22Rv1 (cell line): ENCODE results near the gene ADORA1.

Source experiments
- H3K27ac ChIP-seq: fragments of 450-650 bp; 2 replicates; pipeline ENCODE4 v1.5.1; 2017
- ZFX ChIP-seq: fragments of 450-650 bp; IDR thresholded peaks from 2 replicates; pipeline ENCODE4 v1.6.1; 2017; ENCODE audit warnings: antibody characterized with exemption, borderline replicate concordance
- TF ChIP-seq, protein P1 (sequence below): fragments of 450-650 bp; IDR thresholded peaks from 2 replicates; pipeline ENCODE4 v1.5.1; 2017; ENCODE audit warnings: mild to moderate bottlenecking

The ADORA1 gene

DNA sequence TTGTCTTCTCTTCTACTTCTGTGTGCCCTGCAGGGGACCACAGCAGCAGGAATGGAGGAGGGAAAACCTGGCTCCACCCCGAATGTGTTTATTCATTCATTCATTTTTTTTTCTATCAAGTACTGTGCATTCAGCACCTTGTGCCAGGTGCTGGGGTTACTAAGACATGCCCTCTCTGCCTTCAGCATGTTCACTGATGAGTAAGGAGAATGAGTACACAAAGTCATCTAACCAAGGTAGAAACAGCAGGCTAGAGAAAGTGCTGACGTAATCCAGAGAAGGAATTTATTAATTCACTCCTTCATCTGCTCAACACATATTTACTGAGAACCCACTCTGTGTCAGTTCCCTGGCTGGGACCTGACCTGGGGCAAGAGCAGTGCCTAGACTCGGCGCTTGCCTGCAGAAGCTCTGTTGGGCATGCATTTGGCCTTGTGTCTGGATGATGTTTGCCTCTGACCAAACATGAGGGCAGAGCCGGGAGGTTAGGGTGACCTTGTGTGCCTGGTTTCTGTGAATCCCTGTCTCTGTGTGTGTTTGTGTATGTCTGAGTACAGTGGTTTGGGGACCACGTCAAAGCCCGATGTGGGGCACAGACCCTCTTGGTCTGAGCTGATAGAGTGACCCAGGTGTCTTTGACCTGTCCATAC lies 38.4 kb upstream of the ADORA1 start:
- no peak for TF ChIP-seq ZFX
- TF ChIP-seq, protein P1, sequence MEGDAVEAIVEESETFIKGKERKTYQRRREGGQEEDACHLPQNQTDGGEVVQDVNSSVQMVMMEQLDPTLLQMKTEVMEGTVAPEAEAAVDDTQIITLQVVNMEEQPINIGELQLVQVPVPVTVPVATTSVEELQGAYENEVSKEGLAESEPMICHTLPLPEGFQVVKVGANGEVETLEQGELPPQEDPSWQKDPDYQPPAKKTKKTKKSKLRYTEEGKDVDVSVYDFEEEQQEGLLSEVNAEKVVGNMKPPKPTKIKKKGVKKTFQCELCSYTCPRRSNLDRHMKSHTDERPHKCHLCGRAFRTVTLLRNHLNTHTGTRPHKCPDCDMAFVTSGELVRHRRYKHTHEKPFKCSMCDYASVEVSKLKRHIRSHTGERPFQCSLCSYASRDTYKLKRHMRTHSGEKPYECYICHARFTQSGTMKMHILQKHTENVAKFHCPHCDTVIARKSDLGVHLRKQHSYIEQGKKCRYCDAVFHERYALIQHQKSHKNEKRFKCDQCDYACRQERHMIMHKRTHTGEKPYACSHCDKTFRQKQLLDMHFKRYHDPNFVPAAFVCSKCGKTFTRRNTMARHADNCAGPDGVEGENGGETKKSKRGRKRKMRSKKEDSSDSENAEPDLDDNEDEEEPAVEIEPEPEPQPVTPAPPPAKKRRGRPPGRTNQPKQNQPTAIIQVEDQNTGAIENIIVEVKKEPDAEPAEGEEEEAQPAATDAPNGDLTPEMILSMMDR, result no peak

DNA sequence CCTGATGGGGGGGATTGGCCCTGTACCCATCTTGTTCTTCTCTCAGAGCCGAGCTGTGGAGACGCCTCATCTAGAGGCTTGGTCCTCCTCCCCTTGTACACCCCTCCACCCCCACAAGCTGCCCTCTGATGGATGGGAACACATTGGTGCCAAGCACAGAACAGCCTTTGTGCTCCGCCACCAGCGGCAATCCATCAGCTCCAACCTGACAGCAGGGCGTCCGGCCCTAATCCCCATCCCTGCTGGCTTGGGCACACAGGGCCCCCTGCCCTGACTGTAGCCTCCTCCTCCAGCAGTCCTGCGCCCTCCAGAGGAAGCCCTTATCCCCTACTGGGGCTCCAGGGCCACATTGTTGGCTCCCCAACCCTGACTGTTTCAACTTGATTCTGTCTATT lies 37.9 kb upstream of the ADORA1 start:
- TF ChIP-seq, protein P1, result no peak
- no peak for TF ChIP-seq ZFX
- H3K27ac ChIP-seq, result no peak overlapping the region

More for the DNA sequence above, 38.4 kb upstream of the ADORA1 start:
- H3K27ac ChIP-seq, result no peak overlapping the region

DNA sequence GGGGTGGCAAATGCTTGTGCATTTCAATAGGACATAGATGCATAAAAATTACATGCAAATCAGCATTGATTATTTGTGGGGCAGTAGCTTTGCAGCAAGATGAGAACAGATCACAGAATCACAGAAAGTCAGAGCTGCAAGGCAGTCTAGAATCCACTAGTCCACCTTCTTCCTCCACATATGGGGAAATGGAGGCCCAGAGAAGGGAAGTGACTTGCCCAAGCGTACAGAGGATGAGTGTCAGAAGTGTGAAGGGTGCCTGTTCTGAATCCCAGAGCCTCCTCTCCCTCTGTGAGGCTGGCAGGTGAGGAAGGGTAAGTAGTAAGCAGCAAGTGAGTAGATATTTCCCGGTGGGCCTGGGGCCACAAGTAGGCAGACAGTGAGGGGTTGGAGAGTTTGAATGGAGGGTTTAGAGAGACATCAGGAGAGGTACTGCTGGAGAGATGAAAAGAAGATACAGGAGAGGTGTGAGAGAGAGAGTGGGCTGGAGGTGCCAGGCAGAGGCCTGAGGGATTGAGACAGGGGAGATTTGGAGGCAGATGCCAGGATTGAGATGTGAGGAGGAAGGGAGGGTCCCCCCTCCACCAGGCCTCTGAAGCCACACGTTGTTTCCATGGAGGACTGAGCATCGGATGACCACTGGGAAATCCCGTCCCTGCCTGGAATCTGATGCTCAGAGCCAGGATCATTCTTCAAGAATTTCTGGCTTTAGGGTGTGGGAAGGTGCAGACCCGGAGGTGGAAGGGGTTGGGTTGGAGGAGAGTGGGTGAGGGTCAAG lies 36.9 kb upstream of the ADORA1 start:
- TF ChIP-seq ZFX, result no peak
- TF ChIP-seq, protein P1, result no peak
- no peak overlapping the region for H3K27ac ChIP-seq

DNA sequence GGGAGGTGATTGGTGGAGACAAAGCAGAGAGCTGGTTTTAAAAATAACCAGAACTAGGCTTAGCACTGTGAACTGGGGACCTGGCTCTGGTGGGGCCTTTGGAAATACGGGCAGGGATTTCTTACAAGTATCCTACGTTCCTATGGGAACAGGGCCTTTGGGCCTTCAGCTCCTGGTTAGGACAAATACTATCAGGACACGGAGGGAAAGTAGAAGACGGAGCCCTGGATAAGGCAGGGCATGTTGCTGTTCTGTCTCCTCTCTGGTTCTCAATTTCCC lies 36.4 kb upstream of the ADORA1 start:
- TF ChIP-seq ZFX, result no peak
- TF ChIP-seq, protein P1, result no peak
- H3K27ac ChIP-seq, result no peak overlapping the region

DNA sequence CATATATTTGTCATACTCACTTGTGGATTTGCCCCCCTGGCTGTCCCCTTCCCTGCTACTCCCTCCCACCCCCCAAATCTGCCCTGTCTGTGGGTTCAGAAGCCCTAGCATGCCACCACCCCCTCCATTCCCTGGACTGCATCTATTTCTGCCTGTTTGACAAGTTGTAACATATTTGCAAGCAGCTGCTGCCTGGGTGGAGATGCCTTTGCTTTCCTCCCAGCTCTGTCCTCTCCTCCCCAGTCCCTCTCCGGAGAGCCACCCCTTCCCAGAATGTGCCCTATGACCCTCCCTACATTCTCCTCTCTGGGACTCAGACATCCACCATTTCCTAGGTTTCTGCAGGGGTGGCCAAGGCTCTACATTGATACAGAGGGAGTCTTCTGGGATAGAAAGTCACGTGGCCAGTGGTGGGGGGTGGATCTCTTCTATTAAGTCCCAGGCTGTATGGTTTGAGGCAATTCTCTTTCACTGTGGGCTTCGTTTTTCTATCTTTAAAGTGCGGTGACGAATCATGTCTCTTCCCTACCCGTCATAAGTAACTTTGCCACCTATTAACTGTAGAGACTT lies 35.7 kb upstream of the ADORA1 start:
- TF ChIP-seq, protein P1, result no peak
- TF ChIP-seq ZFX, result no peak
- no peak overlapping the region for H3K27ac ChIP-seq

DNA sequence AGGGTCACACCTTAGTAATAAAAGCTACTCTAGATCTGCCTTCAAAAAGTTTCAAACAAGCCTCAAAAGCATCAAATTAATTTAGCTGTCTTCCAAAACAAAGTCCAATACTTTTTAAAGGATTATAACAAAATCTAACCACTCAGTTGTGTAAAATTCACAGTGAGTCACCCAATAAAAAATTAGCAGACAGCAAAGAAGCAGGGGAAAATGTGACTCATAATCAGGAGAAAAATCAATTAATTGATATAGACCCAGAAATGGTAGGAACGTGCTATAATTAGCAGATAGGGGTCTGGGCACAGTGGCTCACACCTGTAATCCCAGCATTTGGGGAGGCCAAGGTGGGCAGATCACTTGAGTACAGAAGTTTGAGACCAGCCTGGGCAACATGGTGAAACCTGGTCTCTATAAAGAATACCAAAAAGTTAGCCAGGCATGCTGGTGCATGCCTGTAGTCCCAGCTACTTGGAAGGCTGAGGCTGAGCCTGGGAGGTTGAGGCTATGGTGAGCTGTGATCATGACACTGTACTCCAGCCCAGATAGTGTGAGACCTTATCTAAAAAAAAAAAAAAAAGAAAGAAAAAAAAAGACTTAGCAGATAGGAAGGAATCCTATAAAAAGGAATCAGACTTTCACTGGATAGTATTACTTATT lies 33.6 kb upstream of the ADORA1 start:
- H3K27ac ChIP-seq, result no peak overlapping the region
- TF ChIP-seq, protein P1, result no peak
- TF ChIP-seq ZFX, result no peak
